Adipose tissue (tissue), 3 donors: Measurements from ENCODE around the gene CD300C. TPM values are rescaled to one million over a fixed set of nuclear protein-coding genes. Genes with fewer than 3 reads are reported as not detected.
"Not testable (repeated sequence)": the region's sequence is repeated elsewhere in the genome, so short reads cannot be mapped to it uniquely, and the experiment has no call there.

Experiments used
- H3K27ac ChIP-seq: one replicate; pipeline ENCODE4 v1.5.1; 2013; ENCODE audit warnings: low read depth, low read length
- WGBS, 3 donors: extraction: QIAGEN DNeasy Blood & Tissue Kit; methylation state at CpG; one replicate each; pipeline ENCODE4 v1.1.7; 2013; 5-methylcytosine and 5-hydroxymethylcytosine counted together
- polyA plus RNA-seq, 3 donors: library from polyadenylated mRNA; stranded (reverse); fragments of 200-250 nt; gene quantifications; one replicate each; pipeline ENCODE4 v1.2.3, GENCODE V29; 2013
- donor health status: healthy with polysubstance abuse.
- donor health status: Bipolar disorder and iron deficiency.
- donor health status: healthy.

The CD300C gene
- polyA plus RNA-seq, 3 donors: 0.37 to 4.2 (median 0.45) TPM

GRCh38 chr17:74566132-74566753 lies 20.3 kb upstream of the CD300C start:
- WGBS, 3 donors: 28 to 38% (median 35%) methylated on average over 9 of the region's 9 CpGs
- H3K27ac ChIP-seq: no peak overlapping the region

GRCh38 chr17:74565126-74565525 lies 19.2 kb upstream of the CD300C start:
- WGBS, 3 donors: 22 to 48% (median 48%) methylated on average over 5 of the region's 5 CpGs
- no peak overlapping the region for H3K27ac ChIP-seq

GRCh38 chr17:74563358-74563757 lies 17.4 kb upstream of the CD300C start:
- 84 to 92% (median 88%) methylated on average over 1 of the region's 1 CpG for WGBS, 3 donors
- H3K27ac ChIP-seq: no peak overlapping the region

GRCh38 chr17:74561586-74561985 lies 15.7 kb upstream of the CD300C start:
- 38 to 70% (median 66%) methylated on average over 3 of the region's 3 CpGs for WGBS, 3 donors
- H3K27ac ChIP-seq: no peak overlapping the region

- WGBS, 3 donors: 60 to 62% (median 61%) methylated on average over 6 of the region's 6 CpGs
- no peak overlapping the region for H3K27ac ChIP-seq
Observed at GRCh38 chr17:74558882-74559519, 13.1 kb upstream of the CD300C start.

GRCh38 chr17:74558402-74558801 lies 12.5 kb upstream of the CD300C start:
- WGBS, 3 donors: 64 to 88% (median 75%) methylated on average over 4 of the region's 4 CpGs
- not testable (repeated sequence) for H3K27ac ChIP-seq

- H3K27ac ChIP-seq: no peak overlapping the region
- WGBS, 3 donors: 57 to 72% (median 60%) methylated on average over 7 of the region's 7 CpGs
Observed at GRCh38 chr17:74555427-74555940, 9.6 kb upstream of the CD300C start.

GRCh38 chr17:74554909-74555308 lies 9.0 kb upstream of the CD300C start:
- no peak overlapping the region for H3K27ac ChIP-seq
- 48 to 59% (median 56%) methylated on average over 5 to 6 of the region's 6 CpGs for WGBS, 3 donors

- WGBS, 3 donors: 43 to 63% (median 62%) methylated on average over 7 of the region's 7 CpGs
- H3K27ac ChIP-seq: no peak overlapping the region
Observed at GRCh38 chr17:74552037-74552436, 6.1 kb upstream of the CD300C start.

- WGBS, 3 donors: 72 to 88% (median 88%) methylated on average over 15 of the region's 15 CpGs
- no peak overlapping the region for H3K27ac ChIP-seq
Observed at GRCh38 chr17:74550602-74551001, 4.7 kb upstream of the CD300C start.

GRCh38 chr17:74549343-74549742 lies 3.4 kb upstream of the CD300C start:
- no peak overlapping the region for H3K27ac ChIP-seq
- WGBS, 3 donors: 73 to 85% (median 75%) methylated on average over 7 of the region's 7 CpGs

GRCh38 chr17:74547736-74548135 lies 1.8 kb upstream of the CD300C start:
- WGBS, 3 donors: 66 to 84% (median 80%) methylated on average over 2 to 3 of the region's 3 CpGs
- no peak overlapping the region for H3K27ac ChIP-seq

GRCh38 chr17:74547264-74547663 lies 1.3 kb upstream of the CD300C start:
- no peak overlapping the region for H3K27ac ChIP-seq
- 78 to 89% (median 89%) methylated on average over 7 of the region's 7 CpGs for WGBS, 3 donors

GRCh38 chr17:74546586-74546985 lies 671 bp upstream of the CD300C start:
- 72 to 95% (median 92%) methylated on average over 7 of the region's 7 CpGs for whole genome bisulfite sequencing, 3 donors
- H3K27ac ChIP-seq: no peak overlapping the region

- 60 to 73% (median 71%) methylated on average over 15 to 16 of the region's 16 CpGs for WGBS, 3 donors
Observed at GRCh38 chr17:74544991-74545842, 698 bp downstream of the CD300C start.

GRCh38 chr17:74543891-74544760 lies 1.8 kb downstream of the CD300C start:
- H3K27ac ChIP-seq: no peak overlapping the region
- WGBS, 3 donors: 77 to 92% (median 91%) methylated on average over 17 to 18 of the region's 18 CpGs

More at GRCh38 chr17:74544991-74545842, 698 bp downstream of the CD300C start:
- no peak overlapping the region for H3K27ac ChIP-seq

- WGBS, 3 donors: 72 to 83% (median 81%) methylated on average over 14 of the region's 14 CpGs
- no peak overlapping the region for H3K27ac ChIP-seq
Observed at GRCh38 chr17:74543406-74543805, 2.5 kb downstream of the CD300C start.

- H3K27ac ChIP-seq: no peak overlapping the region
- WGBS, 3 donors: 82 to 92% (median 86%) methylated on average over 17 of the region's 17 CpGs
Observed at GRCh38 chr17:74542727-74543383, 3.1 kb downstream of the CD300C start.
